DOHH2 (cell line): Measurements from ENCODE around the gene HAP1.

ENCODE experiments used
- EZH2phosphoT487 ChIP-seq: fragments of 200-600 bp; sonication (generic); IDR thresholded peaks from 2 replicates; pipeline ENCODE4 v1.6.1; 2017; ENCODE audit warnings: borderline replicate concordance, mild to moderate bottlenecking, antibody characterized with exemption, low read length, moderate library complexity, mixed read lengths
- TF ChIP-seq, protein P1 (sequence below): fragments of 200-600 bp; sonication (generic); IDR thresholded peaks from one replicate; pipeline ENCODE4 v1.5.1; 2014; ENCODE audit warnings: antibody characterized with exemption, mild to moderate bottlenecking, low read depth, low read length; ENCODE audit not compliant: poor library complexity, severe bottlenecking

DNA sequence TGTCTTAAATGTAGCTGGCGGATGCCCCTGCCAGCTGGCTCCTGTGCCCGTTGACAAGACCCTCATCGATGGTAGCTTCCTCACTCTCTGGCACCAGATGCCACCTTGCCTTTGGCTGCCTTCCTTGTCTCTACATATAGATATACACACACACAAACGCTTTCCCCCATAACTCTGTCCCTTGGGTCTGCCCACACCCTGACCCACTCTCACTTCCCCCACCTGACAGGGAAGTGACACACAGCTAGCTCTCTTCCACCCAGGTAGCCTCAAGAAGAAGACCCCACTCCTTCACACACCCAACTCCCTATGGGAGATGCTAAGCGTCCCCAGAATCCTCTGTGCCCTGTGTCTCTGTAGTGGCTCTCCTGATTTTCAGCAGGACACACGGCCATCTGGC, 26.4 kb upstream of the HAP1 start:
- TF ChIP-seq, protein P1, sequence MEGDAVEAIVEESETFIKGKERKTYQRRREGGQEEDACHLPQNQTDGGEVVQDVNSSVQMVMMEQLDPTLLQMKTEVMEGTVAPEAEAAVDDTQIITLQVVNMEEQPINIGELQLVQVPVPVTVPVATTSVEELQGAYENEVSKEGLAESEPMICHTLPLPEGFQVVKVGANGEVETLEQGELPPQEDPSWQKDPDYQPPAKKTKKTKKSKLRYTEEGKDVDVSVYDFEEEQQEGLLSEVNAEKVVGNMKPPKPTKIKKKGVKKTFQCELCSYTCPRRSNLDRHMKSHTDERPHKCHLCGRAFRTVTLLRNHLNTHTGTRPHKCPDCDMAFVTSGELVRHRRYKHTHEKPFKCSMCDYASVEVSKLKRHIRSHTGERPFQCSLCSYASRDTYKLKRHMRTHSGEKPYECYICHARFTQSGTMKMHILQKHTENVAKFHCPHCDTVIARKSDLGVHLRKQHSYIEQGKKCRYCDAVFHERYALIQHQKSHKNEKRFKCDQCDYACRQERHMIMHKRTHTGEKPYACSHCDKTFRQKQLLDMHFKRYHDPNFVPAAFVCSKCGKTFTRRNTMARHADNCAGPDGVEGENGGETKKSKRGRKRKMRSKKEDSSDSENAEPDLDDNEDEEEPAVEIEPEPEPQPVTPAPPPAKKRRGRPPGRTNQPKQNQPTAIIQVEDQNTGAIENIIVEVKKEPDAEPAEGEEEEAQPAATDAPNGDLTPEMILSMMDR = no peak
- TF ChIP-seq EZH2phosphoT487 = no peak
